Right lobe of liver (tissue), 6 donors: ENCODE data around the gene DOP1A. TPM values are rescaled to one million over a fixed set of nuclear protein-coding genes. Genes with fewer than 3 reads are reported as not detected.
A peak's percentile ranks its signal among the peaks of the same experiment; 100 is the strongest.

ENCODE experiments used
- ATAC-seq, 4 donors: fragments of 200-7000 bp; cut with Tn5 transposase; one replicate each; pipeline ENCODE4 v1.9.1; 2020; ENCODE audit warnings: mild to moderate bottlenecking in 4 of 4, moderate library complexity in 4 of 4
- DNase-seq, 3 donors: peaks; one replicate each; pipeline ENCODE4 v3.0.0-alpha.2; 2020
- H3K27ac ChIP-seq, 3 donors: fragments of 200-600 bp; one replicate each; pipeline ENCODE4 v1.8.0; 2022
- H3K27me3 ChIP-seq, 2 donors: fragments of 200-600 bp; one replicate each; pipeline ENCODE4 v1.8.0; 2022
- H3K36me3 ChIP-seq, 4 donors: fragments of 200-600 bp; sonication (generic) in 1 of 4; one replicate each; pipeline versions ENCODE4 v1.5.1 to v1.8.0; 2017 to 2022; ENCODE audit warnings: control low read depth in 1 of 4
- H3K4me1 ChIP-seq, 4 donors: fragments of 200-600 bp; sonication (generic) in 1 of 4; one replicate each; pipeline versions ENCODE4 v1.5.1 to v1.8.0; 2017 to 2022; ENCODE audit warnings: control low read depth in 1 of 4
- H3K4me3 ChIP-seq, 3 donors: fragments of 200-600 bp; one replicate each; pipeline ENCODE4 v1.8.0; 2022
- H3K9me3 ChIP-seq, 4 donors: fragments of 200-600 bp; sonication (generic) in 1 of 4; one replicate each; pipeline versions ENCODE4 v1.5.1 to v1.8.0; 2017 to 2022; ENCODE audit warnings: control low read depth in 1 of 4
- POLR2A ChIP-seq: fragments of 450-650 bp; IDR thresholded peaks from one replicate; pipeline ENCODE4 v1.6.1; 2017; ENCODE audit warnings: antibody characterized with exemption, mild to moderate bottlenecking
- WGBS: methylation state at CpG from one replicate; pipeline ENCODE4 v1.1.6; 2018; ENCODE audit warnings: low coverage, low lambda C conversion rate; ENCODE audit not compliant: insufficient coverage; ENCODE audit errors: missing lambda C conversion rate; 5-methylcytosine and 5-hydroxymethylcytosine counted together
- intact Hi-C, 2 donors: fragments of 100-400 bp; cut with DNase I; formaldehyde crosslinking; loops; one replicate each; pipeline versions ENCODE4 v1.11.2 to v1.14.1; 2022
- total RNA-seq, 6 experiments: library from RNA; depleted of rRNA in 2 of 6; stranded (reverse); fragments of >200 nt in 2 of 6; fragmentation: NEBNext Ultra II Directional in 3 of 6; extraction: Animal tissue kit (Norgen Biotek cat#: 25700) in 3 of 6; gene quantifications; one replicate each; pipeline versions ENCODE4 v1.1.0 to v1.2.4, GENCODE V29; 2016 to 2023
- TF ChIP-seq, protein P1 (sequence below), 4 donors: fragments of 200-600 bp in 3 of 4; fragments of 450-650 bp in 1 of 4; IDR thresholded peaks; one replicate each; pipeline versions ENCODE4 v1.5.1 to v1.8.0; 2016 to 2022; ENCODE audit warnings: antibody characterized with exemption in 4 of 4, mild to moderate bottlenecking in 2 of 4
- donor health status: DM: no; HTN: yes; CAD: no.
- donor health status: DM: no; HTN: no; CAD: no.
- donor health status: DM: no; HTN: no; CAD: no.
- donor health status: DM: no; HTN: yes; CAD: no.
- donor health status: DM: no; HTN: yes; CAD: no.

Gene DOP1A
- total RNA-seq, 6 experiments from 2014 or later, result 8.9 to 15.1 (median 9.5) TPM

DNA sequence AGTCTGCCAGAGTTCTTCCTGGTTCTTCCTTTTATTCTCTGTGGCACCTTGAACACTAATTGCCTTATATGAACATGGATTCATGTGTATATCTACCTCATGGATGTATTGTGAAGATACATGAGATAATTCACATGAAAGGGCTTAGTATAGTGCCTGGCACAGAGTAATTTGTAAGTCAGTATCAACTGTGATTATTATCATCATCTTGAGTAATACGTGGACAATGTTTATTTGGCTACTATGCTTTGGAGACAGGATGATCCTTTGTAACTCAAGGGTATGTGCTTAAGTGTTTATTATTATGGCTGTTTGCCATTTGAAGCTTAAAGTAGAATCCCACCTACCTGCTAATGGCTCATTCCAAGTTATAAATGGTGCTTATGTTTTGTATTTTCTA, 16.0 kb downstream of the DOP1A start:
- 31% methylated on average over 1 of the region's 1 CpG for WGBS
- DNase-seq (no peak), ATAC-seq (no peak)
- TF ChIP-seq, protein P1, sequence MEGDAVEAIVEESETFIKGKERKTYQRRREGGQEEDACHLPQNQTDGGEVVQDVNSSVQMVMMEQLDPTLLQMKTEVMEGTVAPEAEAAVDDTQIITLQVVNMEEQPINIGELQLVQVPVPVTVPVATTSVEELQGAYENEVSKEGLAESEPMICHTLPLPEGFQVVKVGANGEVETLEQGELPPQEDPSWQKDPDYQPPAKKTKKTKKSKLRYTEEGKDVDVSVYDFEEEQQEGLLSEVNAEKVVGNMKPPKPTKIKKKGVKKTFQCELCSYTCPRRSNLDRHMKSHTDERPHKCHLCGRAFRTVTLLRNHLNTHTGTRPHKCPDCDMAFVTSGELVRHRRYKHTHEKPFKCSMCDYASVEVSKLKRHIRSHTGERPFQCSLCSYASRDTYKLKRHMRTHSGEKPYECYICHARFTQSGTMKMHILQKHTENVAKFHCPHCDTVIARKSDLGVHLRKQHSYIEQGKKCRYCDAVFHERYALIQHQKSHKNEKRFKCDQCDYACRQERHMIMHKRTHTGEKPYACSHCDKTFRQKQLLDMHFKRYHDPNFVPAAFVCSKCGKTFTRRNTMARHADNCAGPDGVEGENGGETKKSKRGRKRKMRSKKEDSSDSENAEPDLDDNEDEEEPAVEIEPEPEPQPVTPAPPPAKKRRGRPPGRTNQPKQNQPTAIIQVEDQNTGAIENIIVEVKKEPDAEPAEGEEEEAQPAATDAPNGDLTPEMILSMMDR (IDR thresholded peaks at IDR 0.05), result no peak
- TF ChIP-seq POLR2A, result no peak
- H3K4me3 ChIP-seq, result no peak overlapping the region
- no peaks in the 10 kb centered on the region for H3K4me1 ChIP-seq
- H3K27me3 ChIP-seq, result no peaks in the 10 kb centered on the region
- H3K36me3 ChIP-seq, result no peaks in the 10 kb centered on the region
- no peaks in the 10 kb centered on the region for H3K9me3 ChIP-seq
- intact Hi-C loops, result no loop called here
- no peak overlapping the region for H3K27ac ChIP-seq

DNA sequence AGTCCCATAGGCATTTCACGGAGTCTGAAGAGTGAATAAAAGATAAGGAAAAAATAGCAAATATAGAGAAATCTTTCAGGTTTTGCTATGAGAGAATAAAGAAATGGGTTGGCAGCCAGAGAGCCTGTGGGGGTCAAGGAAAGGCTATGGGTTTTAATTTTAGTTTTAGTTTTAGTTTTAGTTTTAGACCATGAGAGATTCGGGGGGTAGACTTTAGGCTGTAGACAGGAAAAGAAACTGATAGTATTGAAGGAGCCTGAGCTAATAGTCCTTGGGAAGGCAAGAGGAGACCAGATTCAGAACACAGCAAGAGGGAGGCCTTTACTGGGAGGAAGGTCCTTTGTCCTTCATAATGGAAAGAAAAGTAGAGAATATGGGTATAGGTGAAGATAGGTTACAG, 19.3 kb downstream of the DOP1A start:
- Histone ChIP-seq H3K27ac (no peak overlapping the region), H3K4me1 (no peaks in the 10 kb centered on the region), H3K27me3 (no peaks in the 10 kb centered on the region), H3K4me3 (no peak overlapping the region), H3K9me3 (no peaks in the 10 kb centered on the region), H3K36me3 (no peaks in the 10 kb centered on the region)
- intact Hi-C loops, result no loop called here
- ATAC-seq (peak in 3 of 4 donors; percentile 35 to 62 (median 40)), DNase-seq (no peak)
- no peak for TF ChIP-seq POLR2A
- TF ChIP-seq, protein P1 (IDR thresholded peaks at IDR 0.05), result no peak
- 43% methylated on average over 2 of the region's 2 CpGs for WGBS

DNA sequence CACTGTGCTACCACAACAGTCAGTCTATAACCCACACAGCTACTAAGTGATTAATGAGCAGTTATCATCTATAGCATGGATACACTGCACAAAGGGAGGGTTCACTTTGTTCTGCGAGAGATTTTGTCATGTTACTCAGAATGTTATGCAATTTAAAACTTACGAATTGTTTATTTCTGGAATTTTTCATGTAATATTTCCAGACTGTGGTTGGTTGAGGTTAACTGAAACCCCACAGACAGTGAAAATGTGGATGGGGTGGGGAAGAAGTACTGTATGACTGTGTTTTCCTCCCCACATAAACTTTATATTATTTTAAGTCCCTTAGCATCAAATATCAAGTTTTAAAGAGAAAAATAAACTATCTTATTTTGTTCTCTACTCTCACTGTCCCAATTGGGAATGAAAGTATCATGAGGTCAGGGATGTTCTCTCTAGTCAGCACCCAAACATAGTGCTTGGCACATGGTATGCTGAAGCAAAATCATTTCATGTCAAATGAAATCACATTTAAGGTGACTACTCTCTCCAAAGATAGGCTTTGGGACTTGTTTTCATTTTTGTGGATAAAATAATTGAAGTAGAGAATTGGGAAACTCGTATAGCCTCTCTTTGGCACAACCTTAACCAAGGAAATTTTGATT, 25.4 kb downstream of the DOP1A start:
- TF ChIP-seq POLR2A, result no peak
- TF ChIP-seq, protein P1 (IDR thresholded peaks at IDR 0.05), result no peak
- intact Hi-C loops, result no loop called here
- Histone ChIP-seq H3K36me3 (no peaks in the 10 kb centered on the region), H3K27ac (no peak overlapping the region), H3K4me1 (no peaks in the 10 kb centered on the region), H3K9me3 (no peaks in the 10 kb centered on the region), H3K27me3 (no peaks in the 10 kb centered on the region), H3K4me3 (no peak overlapping the region)
- 58% methylated on average over 3 of the region's 3 CpGs for WGBS
- ATAC-seq (no peak), DNase-seq (no peak)

GRCh38 chr6:83096791-83097190, 29.3 kb downstream of the DOP1A start:
- H3K27me3 ChIP-seq, result no peaks in the 10 kb centered on the region
- DNase-seq (no peak), ATAC-seq (no peak)
- no peaks in the 10 kb centered on the region for H3K4me1 ChIP-seq
- intact Hi-C loops, result no loop called here
- no peak overlapping the region for H3K27ac ChIP-seq
- H3K4me3 ChIP-seq, result no peak overlapping the region
- 86% methylated on average over 2 of the region's 2 CpGs for WGBS
- TF ChIP-seq POLR2A, result no peak
- TF ChIP-seq, protein P1 (IDR thresholded peaks at IDR 0.05), result no peak
- no peaks in the 10 kb centered on the region for H3K9me3 ChIP-seq
- no peaks in the 10 kb centered on the region for H3K36me3 ChIP-seq
